Measurements from ENCODE around the gene MICAL2.

- TF ChIP-seq MAX (IDR thresholded peaks at IDR 0.05; ENCODE audit: insufficient read depth, insufficient read length), result no peak
- TF ChIP-seq POLR2AphosphoS5 (IDR thresholded peaks at IDR 0.05; ENCODE audit: insufficient read depth, low read depth, low read length), result no peak
- TF ChIP-seq, protein P1, sequence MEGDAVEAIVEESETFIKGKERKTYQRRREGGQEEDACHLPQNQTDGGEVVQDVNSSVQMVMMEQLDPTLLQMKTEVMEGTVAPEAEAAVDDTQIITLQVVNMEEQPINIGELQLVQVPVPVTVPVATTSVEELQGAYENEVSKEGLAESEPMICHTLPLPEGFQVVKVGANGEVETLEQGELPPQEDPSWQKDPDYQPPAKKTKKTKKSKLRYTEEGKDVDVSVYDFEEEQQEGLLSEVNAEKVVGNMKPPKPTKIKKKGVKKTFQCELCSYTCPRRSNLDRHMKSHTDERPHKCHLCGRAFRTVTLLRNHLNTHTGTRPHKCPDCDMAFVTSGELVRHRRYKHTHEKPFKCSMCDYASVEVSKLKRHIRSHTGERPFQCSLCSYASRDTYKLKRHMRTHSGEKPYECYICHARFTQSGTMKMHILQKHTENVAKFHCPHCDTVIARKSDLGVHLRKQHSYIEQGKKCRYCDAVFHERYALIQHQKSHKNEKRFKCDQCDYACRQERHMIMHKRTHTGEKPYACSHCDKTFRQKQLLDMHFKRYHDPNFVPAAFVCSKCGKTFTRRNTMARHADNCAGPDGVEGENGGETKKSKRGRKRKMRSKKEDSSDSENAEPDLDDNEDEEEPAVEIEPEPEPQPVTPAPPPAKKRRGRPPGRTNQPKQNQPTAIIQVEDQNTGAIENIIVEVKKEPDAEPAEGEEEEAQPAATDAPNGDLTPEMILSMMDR (IDR thresholded peaks at IDR 0.05; ENCODE audit: extremely low read depth in 1 of 2, insufficient read depth in 1 of 2, low read depth in 1 of 2, low read length in 2 of 2), result no peak
- no peak for TF ChIP-seq EZH2 (IDR thresholded peaks at IDR 0.05; ENCODE audit: borderline replicate concordance, low read depth, low read length, severe bottlenecking)
- TF ChIP-seq MYC (IDR thresholded peaks at IDR 0.05; ENCODE audit: low read depth, low read length), result no peak
Observed at GRCh38 chr11:12196872-12197271, 86.5 kb downstream of the MICAL2 start.

Measured in endothelial cell of umbilical vein (primary cell).